Activated effector memory CD4-positive, alpha-beta T cell treated with anti-CD3 and anti-CD28 coated beads, Interleukin-2, amount 50 U/mL, for 16 hours (primary cell): ENCODE data around the gene ABCB6.

ENCODE experiments used
- DNase-seq: peaks from one replicate; pipeline ENCODE4 v3.0.0-alpha.2; 2020

Gene ABCB6

GRCh38 chr2:219165058-219165911 is 53.5 kb downstream of the ABCB6 start:
- DNase-seq = no peak

- no peak for DNase-seq
Observed at GRCh38 chr2:219163156-219163555, 55.6 kb downstream of the ABCB6 start.

- no peak for DNase-seq
Observed at GRCh38 chr2:219161097-219161496, 57.7 kb downstream of the ABCB6 start.

GRCh38 chr2:219160186-219161017 is 58.4 kb downstream of the ABCB6 start, which contains the start of gene NHEJ1:
Gene NHEJ1 (minus strand): TSS chr2:219160815. CDS start chr2:219158362, 2,453 bp downstream.
- DNase-seq = peak; percentile 97
